ENCODE data around the gene VILL.

The VILL gene

GRCh38 chr3:38007754-38008090 lies 17.1 kb downstream of the VILL start:
- Mint-ChIP-seq H3K9me3 (no peaks in the 10 kb centered on the region), H3K36me3 (ENCODE audit: low read depth) (peaks cover 12% of the 10 kb centered on the region), H3K4me3 (no peak overlapping the region), H3K4me1 (peaks cover 16% of the 10 kb centered on the region), H3K27me3 (ENCODE audit: low read depth, poor library complexity) (peaks cover 3% of the 10 kb centered on the region), H3K27ac (no peak overlapping the region)
- no peak for DNase-seq
- TF ChIP-seq CTCF (IDR thresholded peaks at IDR 0.05) = no peak

- DNase-seq = no peak
- Mint-ChIP-seq H3K27ac (no peak overlapping the region), H3K4me3 (no peak overlapping the region), H3K27me3 (ENCODE audit: low read depth, poor library complexity) (peaks cover 3% of the 10 kb centered on the region), H3K9me3 (no peaks in the 10 kb centered on the region), H3K36me3 (ENCODE audit: low read depth) (peaks cover 12% of the 10 kb centered on the region), H3K4me1 (peaks cover 11% of the 10 kb centered on the region)
- TF ChIP-seq CTCF (IDR thresholded peaks at IDR 0.05) = no peak
Observed at GRCh38 chr3:38008191-38008701, 17.7 kb downstream of the VILL start.

GRCh38 chr3:38008971-38009580 lies 18.5 kb downstream of the VILL start:
- H3K9me3 Mint-ChIP-seq = peaks cover 1% of the 10 kb centered on the region
- DNase-seq = no peak
- no peak overlapping the region for H3K4me3 Mint-ChIP-seq
- TF ChIP-seq CTCF (IDR thresholded peaks at IDR 0.05) = no peak
- H3K4me1 Mint-ChIP-seq = peaks cover 7% of the 10 kb centered on the region
- peak overlapping the region; percentile 36 for H3K27ac Mint-ChIP-seq
- H3K27me3 Mint-ChIP-seq (ENCODE audit: low read depth, poor library complexity) = no peaks in the 10 kb centered on the region
- H3K36me3 Mint-ChIP-seq (ENCODE audit: low read depth) = peaks cover 19% of the 10 kb centered on the region

- H3K27ac Mint-ChIP-seq = no peak overlapping the region
- H3K36me3 Mint-ChIP-seq (ENCODE audit: low read depth) = peaks cover 22% of the 10 kb centered on the region
- no peak for TF ChIP-seq CTCF (IDR thresholded peaks at IDR 0.05)
- DNase-seq = no peak
- no peaks in the 10 kb centered on the region for H3K4me1 Mint-ChIP-seq
- H3K27me3 Mint-ChIP-seq (ENCODE audit: low read depth, poor library complexity) = no peaks in the 10 kb centered on the region
- H3K9me3 Mint-ChIP-seq = peaks cover 5% of the 10 kb centered on the region
- H3K4me3 Mint-ChIP-seq = no peak overlapping the region
Observed at GRCh38 chr3:38009807-38010591, 19.4 kb downstream of the VILL start.

- no peak overlapping the region for H3K27ac Mint-ChIP-seq
- H3K36me3 Mint-ChIP-seq (ENCODE audit: low read depth) = peaks cover 27% of the 10 kb centered on the region
- DNase-seq = no peak
- H3K4me3 Mint-ChIP-seq = no peak overlapping the region
- TF ChIP-seq CTCF (IDR thresholded peaks at IDR 0.05) = no peak
- H3K9me3 Mint-ChIP-seq = peaks cover 12% of the 10 kb centered on the region
- no peaks in the 10 kb centered on the region for H3K4me1 Mint-ChIP-seq
- H3K27me3 Mint-ChIP-seq (ENCODE audit: low read depth, poor library complexity) = no peaks in the 10 kb centered on the region
Observed at GRCh38 chr3:38011111-38011510, 20.5 kb downstream of the VILL start.
